GM12864 (cell line): ENCODE data around the gene FSIP1.

Source experiments
- DNase-seq: peaks from one replicate; pipeline ENCODE4 v3.0.0-alpha.2; 2011; ENCODE audit warnings: low read depth
- H3K4me3 ChIP-seq: 2 replicates; pipeline ENCODE4 v1.5.1; 2011; ENCODE audit warnings: mild to moderate bottlenecking, low read depth, low read length, control low read depth
- CTCF ChIP-seq: IDR thresholded peaks from 2 replicates; pipeline ENCODE4 v1.5.1; 2011; ENCODE audit warnings: low read depth, mild to moderate bottlenecking, moderate library complexity, low read length, control low read depth, inconsistent platforms; ENCODE audit errors: missing control alignments

Gene FSIP1

GRCh38 chr15:39672184-39672583 is 110.5 kb downstream of the FSIP1 start:
- H3K4me3 ChIP-seq = no peak overlapping the region

GRCh38 chr15:39670687-39671086 is 112.0 kb downstream of the FSIP1 start:
- H3K4me3 ChIP-seq = no peak overlapping the region
- no peak for TF ChIP-seq CTCF
- DNase-seq = no peak

More at GRCh38 chr15:39672184-39672583, 110.5 kb downstream of the FSIP1 start:
- no peak for TF ChIP-seq CTCF
- DNase-seq = no peak

GRCh38 chr15:39669661-39670060 is 113.0 kb downstream of the FSIP1 start:
- DNase-seq = no peak
- H3K4me3 ChIP-seq = no peak overlapping the region
- TF ChIP-seq CTCF = no peak

- no peak for TF ChIP-seq CTCF
- H3K4me3 ChIP-seq = no peak overlapping the region
- DNase-seq = no peak
Observed at GRCh38 chr15:39669241-39669640, 113.4 kb downstream of the FSIP1 start.

- no peak for DNase-seq
- no peak for TF ChIP-seq CTCF
- no peak overlapping the region for H3K4me3 ChIP-seq
Observed at GRCh38 chr15:39668457-39668856, 114.2 kb downstream of the FSIP1 start.

- TF ChIP-seq CTCF = no peak
- no peak for DNase-seq
- H3K4me3 ChIP-seq = no peak overlapping the region
Observed at GRCh38 chr15:39667382-39668127, 115.1 kb downstream of the FSIP1 start.

- no peak overlapping the region for H3K4me3 ChIP-seq
- no peak for TF ChIP-seq CTCF
- no peak for DNase-seq
Observed at GRCh38 chr15:39666677-39667076, 116.0 kb downstream of the FSIP1 start.
